22Rv1 (cell line): ENCODE measurements around the gene GAS6.

Experiments used
- ZFX ChIP-seq: fragments of 450-650 bp; IDR thresholded peaks from 2 replicates; pipeline ENCODE4 v1.6.1; 2017; ENCODE audit warnings: antibody characterized with exemption, borderline replicate concordance
- TF ChIP-seq, protein P1 (sequence below): fragments of 450-650 bp; IDR thresholded peaks from 2 replicates; pipeline ENCODE4 v1.5.1; 2017; ENCODE audit warnings: mild to moderate bottlenecking

- TF ChIP-seq, protein P1, sequence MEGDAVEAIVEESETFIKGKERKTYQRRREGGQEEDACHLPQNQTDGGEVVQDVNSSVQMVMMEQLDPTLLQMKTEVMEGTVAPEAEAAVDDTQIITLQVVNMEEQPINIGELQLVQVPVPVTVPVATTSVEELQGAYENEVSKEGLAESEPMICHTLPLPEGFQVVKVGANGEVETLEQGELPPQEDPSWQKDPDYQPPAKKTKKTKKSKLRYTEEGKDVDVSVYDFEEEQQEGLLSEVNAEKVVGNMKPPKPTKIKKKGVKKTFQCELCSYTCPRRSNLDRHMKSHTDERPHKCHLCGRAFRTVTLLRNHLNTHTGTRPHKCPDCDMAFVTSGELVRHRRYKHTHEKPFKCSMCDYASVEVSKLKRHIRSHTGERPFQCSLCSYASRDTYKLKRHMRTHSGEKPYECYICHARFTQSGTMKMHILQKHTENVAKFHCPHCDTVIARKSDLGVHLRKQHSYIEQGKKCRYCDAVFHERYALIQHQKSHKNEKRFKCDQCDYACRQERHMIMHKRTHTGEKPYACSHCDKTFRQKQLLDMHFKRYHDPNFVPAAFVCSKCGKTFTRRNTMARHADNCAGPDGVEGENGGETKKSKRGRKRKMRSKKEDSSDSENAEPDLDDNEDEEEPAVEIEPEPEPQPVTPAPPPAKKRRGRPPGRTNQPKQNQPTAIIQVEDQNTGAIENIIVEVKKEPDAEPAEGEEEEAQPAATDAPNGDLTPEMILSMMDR = no peak
- TF ChIP-seq ZFX = no peak
These were observed 12.7 kb upstream of the GAS6 start for GRCh38 chr13:113876346-113877148.
